Nucleus accumbens (tissue), 56 donors: ENCODE measurements around the gene TRERF1.

Experiments
- DNase-seq, 56 donors: peaks; one replicate each; lab custom pipeline; 2025; lab: John Stamatoyannopoulos, UW

The TRERF1 gene

DNA sequence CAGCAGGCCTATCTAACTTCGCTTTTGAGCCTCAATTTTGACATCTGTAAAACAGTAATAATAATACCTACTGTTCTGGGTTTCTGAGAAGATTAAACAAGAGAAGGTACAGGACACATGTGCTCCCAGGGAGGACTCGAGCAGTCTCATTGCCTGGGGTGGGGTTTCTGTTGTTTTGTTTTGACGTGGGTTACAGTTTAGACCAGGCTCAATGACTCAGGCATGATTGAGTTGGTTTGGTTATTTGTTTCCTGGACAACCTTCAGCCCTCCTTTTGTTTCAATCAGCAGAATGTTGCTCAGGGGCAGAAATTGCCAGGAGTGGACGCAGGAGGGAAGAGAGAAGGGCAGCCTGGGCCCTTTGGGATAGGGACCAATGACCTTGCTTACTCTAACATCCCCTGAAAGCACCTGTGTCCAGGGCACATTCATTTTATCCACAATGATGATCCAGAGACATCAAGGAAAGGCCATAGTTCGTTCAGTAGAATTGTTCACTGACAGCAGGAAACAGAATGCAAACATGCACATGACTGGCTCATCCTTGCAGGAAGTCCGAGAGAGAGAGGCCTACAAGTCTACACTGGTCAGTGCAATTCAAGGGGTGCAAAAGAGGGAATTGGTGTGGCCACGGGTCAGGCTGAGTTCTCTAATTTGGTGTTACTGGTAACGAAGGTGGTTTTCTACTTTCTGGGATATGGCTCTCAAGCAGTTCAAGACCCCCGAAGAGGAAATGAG is 159.6 kb downstream of the TRERF1 start:
- DNase-seq = no peak

DNA sequence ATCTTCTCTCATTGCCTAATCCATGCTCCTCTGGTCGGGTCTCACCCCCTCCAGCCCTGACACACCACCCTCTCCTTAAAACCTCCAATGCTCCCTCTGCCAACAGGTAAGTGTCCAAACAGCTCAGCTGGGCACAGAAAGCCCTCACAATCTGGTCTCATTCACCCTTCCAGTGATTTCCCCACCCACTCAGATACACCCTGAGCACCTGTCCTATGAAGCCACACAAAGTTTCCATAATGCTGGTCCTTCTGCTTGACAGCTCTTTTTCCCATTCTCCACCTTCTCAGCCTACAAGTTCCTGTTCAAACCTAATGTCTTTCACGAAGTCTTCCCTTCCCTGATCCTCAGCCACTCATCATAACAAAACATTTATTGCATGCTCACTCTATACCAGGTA is 164.0 kb downstream of the TRERF1 start:
- DNase-seq = no peak

DNA sequence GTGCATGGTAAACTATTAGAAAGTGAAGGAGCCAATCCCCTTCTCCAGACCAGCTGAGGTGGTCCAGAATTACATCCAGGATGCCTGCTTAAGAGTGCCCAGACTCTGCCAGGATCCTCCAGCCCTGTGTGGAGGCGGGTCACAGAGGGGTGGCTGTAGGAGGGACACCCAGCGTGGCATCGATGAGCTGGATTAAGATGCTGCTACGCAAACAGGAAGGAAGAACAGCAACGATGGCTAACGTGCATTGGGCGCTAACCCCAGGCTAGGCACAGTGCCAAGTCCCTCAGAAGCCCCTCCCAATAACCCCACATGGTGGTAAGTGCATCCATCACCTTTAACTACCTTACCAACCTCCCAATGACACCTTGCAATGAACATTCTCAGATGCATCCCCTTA is 170.2 kb downstream of the TRERF1 start:
- DNase-seq = no peak

DNA sequence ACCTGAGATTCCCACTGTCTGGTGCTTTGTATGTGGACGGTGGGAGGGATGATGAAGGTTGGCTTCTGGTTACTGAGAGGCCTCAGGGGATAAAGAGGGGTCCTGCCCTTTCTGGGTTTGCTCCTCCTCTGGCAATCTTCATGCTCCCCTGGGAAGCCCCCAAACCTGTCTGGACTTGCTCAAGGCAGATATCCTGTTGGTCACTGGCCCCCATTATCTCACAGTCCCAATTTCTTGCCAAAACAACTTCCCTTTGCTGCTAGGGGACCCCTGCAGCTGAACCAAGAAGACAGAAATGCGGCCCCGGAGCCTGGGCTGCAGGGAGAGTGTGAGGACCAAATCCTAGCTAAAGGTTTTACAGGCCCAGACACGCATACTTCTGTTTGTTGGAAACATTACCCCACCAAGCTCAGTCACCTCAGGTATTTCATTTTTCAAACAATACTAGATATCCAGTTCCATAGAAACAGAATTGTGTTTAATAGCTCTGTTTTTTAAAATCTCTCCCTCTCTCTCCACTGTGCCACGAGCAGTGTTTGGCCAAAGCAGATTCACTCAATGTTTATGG is 170.7 kb downstream of the TRERF1 start:
- no peak for DNase-seq

DNA sequence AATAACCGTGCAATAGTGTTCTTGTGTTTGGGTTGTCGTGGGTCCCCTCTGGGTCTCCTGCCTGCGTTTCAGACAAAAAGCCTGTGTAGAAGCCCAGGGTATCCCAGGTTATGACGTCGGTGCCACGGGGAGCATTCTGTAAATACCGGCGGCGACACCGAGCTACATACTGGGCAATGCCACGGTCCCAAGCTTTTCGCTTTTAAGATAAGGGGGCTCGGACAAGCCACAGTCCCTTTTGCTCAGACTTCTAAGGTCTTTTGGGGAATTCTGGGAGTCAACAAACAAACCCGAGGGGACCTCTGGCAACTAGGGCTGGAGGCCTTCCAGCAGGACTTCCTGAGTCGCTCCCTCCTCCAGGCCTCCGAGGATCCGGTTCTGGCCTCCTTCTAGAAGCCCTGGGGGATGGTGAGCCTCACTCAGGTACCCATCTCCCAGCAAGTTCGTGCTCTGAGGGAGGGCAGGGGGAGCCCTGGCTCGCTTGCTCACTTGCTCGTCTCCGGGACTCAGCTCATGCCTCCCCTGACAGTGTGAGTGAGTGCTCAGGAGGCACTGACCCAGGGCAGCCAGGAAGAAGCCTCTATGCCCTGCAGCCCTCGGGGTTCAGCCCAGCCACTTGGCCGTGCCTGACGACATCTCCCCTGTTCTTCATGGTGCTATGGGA is 171.6 kb downstream of the TRERF1 start:
- no peak for DNase-seq

DNA sequence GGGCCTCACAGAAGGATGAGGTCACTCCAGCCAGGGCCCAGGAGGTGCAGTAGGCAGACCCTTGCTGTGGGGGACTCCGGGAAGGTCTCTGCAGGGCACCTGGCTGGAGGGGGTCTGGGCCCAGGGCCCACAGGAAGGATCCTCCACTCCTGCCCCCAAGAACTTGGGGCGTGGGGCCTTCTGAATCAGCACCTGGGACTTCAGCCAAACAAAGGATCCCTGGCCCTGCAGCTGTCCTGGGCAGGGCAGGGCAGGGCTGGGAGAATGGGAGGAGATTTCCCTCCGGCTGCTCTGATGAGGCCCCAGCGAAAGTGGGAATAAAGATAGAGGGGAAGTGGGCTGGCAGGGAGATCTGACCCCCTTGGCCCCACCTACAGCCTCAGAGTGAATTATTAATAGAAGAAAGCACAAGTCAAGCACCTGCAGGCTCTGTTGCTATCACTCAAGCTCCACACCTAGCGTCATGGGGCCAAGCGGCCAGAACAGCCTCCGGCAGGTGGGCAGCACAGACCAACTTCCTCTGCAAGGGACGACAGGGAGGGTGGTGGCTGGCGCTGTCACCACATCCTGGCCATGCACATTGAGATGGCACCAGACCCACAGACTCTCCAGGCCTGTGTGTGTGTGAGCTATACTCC is 172.5 kb downstream of the TRERF1 start:
- DNase-seq = no peak

DNA sequence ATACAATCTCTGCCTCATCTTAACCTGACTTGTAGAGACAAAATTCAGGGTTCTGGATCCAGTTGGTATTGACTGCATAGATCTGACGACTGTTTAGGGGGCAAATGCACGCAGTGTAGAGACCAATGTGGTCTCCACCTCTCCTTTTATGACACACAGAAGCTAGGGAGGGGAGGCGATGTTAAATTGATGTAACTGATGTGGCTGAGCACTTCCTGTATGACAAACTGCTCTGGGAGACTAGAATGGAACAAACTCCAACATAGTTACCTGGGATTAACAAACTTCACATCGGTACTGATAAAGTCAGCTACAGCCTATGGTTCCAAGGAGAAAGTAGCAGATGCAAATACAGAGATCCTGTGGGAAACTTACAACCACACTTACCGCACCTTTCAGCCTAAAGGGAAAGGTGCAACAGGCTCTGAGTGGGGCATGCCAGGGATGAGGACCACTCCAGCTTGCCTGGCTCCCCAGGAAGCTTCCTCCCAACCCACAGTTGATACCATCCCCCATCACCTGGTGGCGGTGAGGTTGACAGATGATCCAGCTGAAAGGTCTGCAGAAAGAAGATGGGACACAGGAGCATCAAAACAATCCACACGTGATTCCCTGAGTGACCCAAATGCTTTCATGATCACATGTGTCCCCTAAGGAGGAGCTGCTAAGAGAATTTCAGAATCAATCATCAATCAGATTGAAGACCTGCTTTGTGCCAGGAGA is 173.4 kb downstream of the TRERF1 start:
- DNase-seq = no peak

DNA sequence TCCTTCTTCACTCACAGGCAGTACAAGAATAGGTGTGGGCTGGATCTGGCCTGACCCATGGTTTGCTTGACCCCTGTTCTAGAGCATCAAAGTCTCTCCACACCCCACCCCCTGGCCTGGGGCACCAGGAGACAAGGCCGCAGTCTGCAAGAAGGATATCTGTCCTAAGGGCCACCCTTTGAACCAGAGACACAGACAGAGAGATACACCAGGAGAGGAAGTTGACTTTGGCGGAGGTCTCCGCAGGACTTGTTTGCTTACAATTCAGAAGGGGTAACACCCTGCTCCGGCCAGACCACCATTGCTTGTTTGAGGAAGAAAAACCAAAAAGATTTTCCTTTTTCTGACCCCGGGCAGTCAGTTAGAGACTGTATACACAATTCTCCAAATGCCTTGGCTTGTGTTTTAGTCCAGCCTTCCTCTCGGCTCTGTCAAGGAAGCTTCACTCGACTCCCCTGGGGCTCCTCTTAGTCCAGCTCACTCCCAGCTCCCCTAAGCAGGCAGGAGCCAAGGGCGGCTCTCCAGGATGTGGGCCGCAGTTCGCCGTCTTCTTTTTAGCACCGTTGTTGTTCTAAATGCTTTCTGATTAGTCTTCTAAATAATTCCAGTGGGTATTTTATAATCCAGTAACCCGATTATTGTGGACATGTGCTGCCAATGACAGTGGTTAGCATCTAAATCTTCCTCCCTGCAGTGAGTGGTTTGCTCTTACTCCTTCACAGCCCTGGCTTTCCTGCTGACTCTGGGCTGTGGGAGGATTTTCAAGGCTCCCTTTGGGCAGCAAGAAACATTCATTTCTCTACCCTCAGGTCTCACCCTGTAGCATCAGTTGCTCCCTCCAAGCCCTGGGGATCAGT is 175.5 kb downstream of the TRERF1 start:
- no peak for DNase-seq

DNA sequence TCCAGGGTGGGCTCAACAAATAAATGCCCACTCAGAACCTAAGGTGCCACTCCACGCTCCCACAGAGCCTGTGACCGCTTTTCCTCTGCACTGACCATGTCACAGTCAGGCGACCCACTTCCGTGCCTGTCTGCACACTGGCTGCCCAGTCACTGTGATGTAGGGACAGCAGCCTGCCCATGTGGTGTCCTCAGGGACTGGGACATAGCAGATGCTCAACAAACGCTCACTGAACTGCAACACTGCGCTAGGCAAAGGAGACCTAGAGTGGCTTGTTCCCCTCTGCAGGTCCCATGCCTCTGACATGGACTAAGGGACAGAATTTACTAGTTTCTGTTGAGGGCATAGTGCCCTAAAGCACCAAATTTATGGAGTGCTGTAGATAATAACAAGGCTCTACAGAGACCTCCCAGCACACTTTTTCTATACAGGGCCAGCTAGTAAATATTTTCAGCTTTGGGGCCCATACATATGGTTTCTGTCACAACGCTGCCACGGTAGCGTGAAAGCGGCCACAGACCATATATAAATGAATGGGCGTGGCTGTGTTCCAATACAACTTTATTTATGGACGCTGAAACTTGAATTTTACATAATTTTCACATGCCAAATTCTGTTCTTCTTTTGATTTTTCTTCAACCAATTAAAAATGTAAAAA is 176.2 kb downstream of the TRERF1 start:
- no peak for DNase-seq

DNA sequence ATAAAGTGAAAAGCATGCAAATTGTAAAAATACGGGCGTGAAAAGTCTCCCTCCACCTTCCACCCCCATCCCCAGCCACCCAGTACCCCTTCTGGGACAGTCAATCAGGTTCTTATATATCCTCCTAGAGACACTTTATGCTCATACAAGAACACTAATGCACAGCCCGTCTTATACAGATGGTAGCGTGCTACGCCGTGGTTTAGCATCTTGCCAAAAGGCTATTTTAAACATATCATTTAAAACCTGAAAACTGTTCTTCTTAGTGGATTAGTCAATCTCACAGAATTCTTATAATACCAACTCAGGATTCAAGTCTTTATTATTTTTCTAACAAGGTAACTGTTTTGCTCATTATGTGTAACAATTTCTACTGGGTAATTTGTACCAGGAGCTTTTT is 176.8 kb downstream of the TRERF1 start:
- DNase-seq = no peak

DNA sequence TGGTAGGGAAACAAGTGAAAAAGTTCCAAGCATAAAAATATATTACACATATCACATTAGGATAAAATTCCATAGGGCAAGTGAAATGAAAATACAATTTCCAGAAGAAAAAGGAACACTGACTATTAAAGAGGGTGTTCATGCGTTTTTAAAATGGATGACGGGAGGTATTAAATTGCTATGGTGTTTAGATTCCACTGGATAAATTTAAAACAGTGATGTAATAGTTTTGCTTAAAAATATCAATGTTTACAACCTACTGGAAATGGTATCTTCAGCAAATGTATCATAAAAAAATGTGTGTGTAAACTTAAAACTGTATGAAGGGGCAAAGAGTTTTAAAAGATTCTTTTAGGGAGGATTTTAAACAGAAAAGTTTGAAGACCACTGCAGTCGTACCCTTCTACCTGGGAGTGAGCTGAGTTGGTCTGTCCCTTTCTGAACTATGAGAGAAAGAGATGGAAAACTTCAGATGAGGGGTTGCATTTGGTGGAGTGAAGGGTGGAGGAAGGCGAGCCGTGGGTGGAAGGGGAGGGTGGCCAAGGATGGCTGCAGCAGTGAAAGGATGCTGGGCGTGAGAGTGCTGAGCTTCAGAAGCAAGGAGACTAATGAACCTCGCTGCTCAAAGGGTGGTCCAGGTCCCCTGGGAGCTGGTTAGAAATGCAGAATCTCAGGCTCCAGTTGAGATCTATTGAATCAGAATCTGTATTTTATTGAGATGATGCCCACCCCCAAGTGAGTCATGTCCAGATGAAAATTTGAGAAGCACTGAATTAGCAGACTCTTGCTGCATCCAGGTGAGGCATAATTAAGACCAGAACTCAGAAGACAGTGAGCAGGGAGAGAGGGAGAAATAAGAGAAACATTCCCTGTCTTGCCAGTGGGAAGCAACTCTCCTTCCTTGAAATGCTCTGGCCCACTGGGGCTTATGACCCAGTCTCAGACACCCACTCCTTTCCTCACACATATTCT is 179.6 kb downstream of the TRERF1 start:
- no peak for DNase-seq

DNA sequence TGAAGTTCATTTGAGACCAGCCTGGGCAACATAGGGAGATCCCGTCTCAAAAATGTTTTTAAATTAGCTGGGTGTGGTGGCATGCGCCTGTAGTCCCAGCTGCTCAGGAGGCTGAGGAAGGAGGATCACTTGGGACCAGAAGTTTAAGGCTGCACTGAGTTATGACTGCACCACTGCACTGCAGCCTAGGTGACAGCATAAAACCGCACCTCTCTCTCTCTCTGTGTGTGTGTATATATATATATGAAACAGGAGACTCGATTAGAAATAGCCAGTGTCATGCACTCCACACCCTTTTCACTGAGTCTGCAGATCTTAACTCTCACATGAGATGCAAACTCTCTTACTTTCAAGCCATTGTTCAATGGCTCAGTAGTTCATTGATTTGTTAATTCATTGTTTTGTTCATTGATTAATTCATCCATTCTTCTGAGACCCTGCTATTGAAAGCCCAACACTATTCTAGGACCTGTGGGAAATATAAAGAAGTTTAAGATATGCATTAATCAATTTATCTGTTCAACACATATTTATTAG is 181.7 kb downstream of the TRERF1 start:
- DNase-seq = no peak

DNA sequence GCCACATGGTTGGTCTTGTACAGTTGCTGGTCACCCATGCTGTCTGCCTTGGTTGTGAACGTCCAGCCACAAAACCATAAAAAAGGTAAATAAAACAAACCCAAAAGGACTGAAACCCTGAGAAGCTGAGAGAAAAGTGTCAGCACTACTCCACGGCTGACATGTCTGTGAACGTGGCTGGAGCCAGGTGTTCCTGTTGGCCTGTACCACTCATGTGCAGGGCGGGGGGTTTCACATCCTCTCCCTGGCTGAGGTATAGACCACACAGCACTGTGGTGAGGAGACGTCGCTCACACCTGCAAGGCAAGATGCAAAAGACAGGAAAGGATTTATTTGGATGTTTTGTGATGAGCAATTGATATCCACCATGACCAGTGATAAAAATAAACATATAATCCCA is 182.2 kb downstream of the TRERF1 start:
- no peak for DNase-seq

DNA sequence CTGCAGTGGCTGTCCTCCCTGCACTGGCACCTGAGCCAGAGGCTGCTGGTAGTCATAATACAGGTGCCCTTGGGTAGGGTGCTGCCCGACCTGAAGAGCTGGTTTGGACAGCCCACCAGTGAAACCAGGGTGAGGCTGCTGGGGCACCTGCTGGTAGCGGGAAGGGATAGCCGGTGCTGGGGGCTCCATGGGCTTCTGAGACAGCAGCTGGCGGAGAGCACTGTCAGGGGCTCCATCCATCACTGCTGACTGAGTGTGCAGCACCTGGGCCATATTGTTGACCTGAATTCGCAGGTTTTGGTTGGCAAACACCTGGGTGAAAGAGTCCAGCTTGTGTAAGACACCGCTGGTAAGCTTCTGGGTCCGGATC is 182.9 kb downstream of the TRERF1 start:
- DNase-seq = no peak

DNA sequence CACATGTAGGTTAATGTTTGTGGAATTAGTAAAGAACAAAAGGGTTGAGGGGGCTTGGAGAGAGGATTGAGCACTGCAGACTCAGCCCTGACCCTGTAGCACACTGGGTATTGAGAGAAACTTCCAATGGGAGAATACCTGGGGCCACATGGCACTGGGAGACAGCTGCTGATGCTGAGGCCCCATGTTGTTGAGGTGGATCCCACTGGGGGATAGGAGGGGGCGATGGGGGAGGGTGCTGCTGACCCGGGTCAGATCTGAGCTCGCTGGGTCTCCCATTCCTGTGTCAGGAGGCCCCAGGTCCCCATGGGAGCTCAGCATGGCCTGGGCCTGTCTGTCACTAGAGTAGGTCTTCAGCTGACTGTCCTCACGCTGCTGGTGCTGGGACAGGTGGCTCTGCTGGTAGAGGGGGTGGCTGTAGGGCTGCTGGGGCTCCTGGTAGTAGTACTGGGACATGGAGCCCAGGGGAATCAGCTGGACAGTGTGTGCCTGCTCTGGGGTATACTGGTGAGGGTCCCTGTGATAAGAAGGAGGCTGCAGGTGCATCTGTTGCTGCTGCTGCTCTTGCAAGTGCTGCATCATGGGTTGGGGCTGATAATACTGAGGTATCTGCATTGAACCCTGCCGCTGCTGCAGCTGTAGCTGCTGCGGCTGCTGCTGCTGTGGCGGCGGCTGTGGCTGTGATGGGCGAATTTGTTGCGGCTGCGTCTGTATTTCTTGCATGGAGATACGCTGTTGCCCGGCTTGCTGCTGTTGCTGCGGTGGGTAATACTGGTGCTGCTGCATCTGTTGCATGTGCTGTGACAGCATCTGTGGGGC is 183.5 kb downstream of the TRERF1 start:
- DNase-seq = no peak

DNA sequence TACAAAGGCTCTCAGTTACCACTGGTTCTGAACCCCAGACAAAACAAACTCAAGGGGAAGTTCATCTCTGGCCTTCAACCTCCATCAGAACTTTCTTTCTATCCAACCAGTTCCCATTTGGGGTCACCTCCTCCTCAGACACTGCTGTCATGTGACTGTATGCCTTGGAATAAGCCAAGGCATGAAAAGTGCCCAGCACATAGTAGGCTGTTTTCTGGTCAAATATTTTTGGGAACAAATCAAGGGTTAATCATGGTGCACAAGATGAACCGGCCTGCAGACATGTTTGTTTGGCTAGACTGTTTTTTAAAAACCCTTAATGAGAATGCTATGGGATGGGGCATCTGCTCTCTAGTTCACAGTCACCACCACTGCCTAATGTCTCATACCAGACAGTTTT is 185.2 kb downstream of the TRERF1 start:
- DNase-seq = no peak

DNA sequence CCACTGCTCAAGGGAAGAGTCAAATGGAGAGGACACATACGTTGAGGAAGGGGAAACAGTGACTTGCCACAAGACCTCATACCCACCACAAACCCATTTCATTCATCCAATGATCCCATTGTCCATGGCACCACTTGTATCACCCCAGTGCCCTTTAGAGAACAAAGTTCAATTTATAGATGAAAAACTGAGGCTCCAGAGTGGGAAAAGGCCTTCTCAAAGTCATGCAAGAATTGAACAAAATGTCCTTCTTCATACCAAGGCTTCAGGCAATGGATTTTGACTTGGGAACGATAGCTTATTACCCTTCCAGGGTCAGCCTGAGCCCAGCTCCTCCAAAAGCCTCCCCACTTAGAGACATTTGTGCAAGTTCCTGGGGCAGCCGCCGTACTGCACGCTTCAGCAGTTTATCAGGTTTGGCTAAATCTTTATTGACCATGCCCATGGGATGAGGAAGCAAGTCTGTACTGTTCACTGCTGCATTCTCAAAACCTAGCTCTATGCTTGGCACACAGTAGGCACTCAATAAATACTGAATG is 186.8 kb downstream of the TRERF1 start:
- DNase-seq = no peak
